Activated T-cell treated with anti-CD3 and anti-CD28 coated beads for 4 hours (primary cell): ENCODE results near the gene CDON.
"Not testable (repeated sequence)": the region's sequence is repeated elsewhere in the genome, so short reads cannot be mapped to it uniquely, and the experiment has no call there.

Experiments used
- DNase-seq: peaks from one replicate; pipeline ENCODE4 v3.0.0-alpha.2; 2020

Gene CDON

GRCh38 chr11:126039485-126040271, 23.0 kb downstream of the CDON start:
- no peak for DNase-seq

GRCh38 chr11:126035718-126036117, 26.9 kb downstream of the CDON start:
- no peak for DNase-seq

- DNase-seq = no peak
Observed at GRCh38 chr11:126034933-126035425, 27.7 kb downstream of the CDON start.

GRCh38 chr11:126034039-126034932, 28.4 kb downstream of the CDON start:
- DNase-seq = no peak

GRCh38 chr11:126032375-126032774, 30.3 kb downstream of the CDON start:
- DNase-seq = no peak

GRCh38 chr11:126029805-126030204, 32.9 kb downstream of the CDON start:
- DNase-seq = no peak

- no peak for DNase-seq
Observed at GRCh38 chr11:126029237-126029636, 33.4 kb downstream of the CDON start.

GRCh38 chr11:126028534-126028933, 34.1 kb downstream of the CDON start:
- not testable (repeated sequence) for DNase-seq

GRCh38 chr11:126026579-126026978, 36.1 kb downstream of the CDON start:
- DNase-seq = no peak

- DNase-seq = no peak
Observed at GRCh38 chr11:126025822-126026221, 36.8 kb downstream of the CDON start.

GRCh38 chr11:126024123-126024522, 38.5 kb downstream of the CDON start:
- DNase-seq = no peak

GRCh38 chr11:126012852-126013251, 49.8 kb downstream of the CDON start:
- DNase-seq = no peak

GRCh38 chr11:126011754-126012153, 50.9 kb downstream of the CDON start:
- no peak for DNase-seq

GRCh38 chr11:126011265-126011664, 51.4 kb downstream of the CDON start:
- no peak for DNase-seq

- no peak for DNase-seq
Observed at GRCh38 chr11:126008956-126009355, 53.7 kb downstream of the CDON start.

- DNase-seq = no peak
Observed at GRCh38 chr11:126007238-126007637, 55.4 kb downstream of the CDON start.

- DNase-seq = no peak
Observed at GRCh38 chr11:126006068-126006467, 56.6 kb downstream of the CDON start.

GRCh38 chr11:126002181-126002580, 60.5 kb downstream of the CDON start:
- DNase-seq = no peak

- DNase-seq = no peak
Observed at GRCh38 chr11:125999234-125999880, 63.3 kb downstream of the CDON start.

GRCh38 chr11:125998267-125998666, 64.4 kb downstream of the CDON start:
- DNase-seq = no peak

GRCh38 chr11:125995313-125995712, 67.4 kb downstream of the CDON start:
- no peak for DNase-seq

GRCh38 chr11:125994509-125994908, 68.2 kb downstream of the CDON start:
- no peak for DNase-seq

GRCh38 chr11:125992893-125993292, 69.8 kb downstream of the CDON start:
- no peak for DNase-seq
